HG02588 (cell line): ENCODE measurements around the gene R3HDM2.
"Not testable (repeated sequence)": the region's sequence is repeated elsewhere in the genome, so short reads cannot be mapped to it uniquely, and the experiment has no call there.

ENCODE experiments used
- ATAC-seq: cut with Tn5 transposase; IDR thresholded peaks from one replicate; pipeline ENCODE4 v1.9.1; 2021; ENCODE audit warnings: mild to moderate bottlenecking, moderate library complexity; ENCODE audit not compliant: unreplicated experiment

The R3HDM2 gene

GRCh38 chr12:57384478-57384877 lies 46.4 kb downstream of the R3HDM2 start:
- ATAC-seq: no peak

- ATAC-seq: no peak
These were observed 49.1 kb downstream of the R3HDM2 start for GRCh38 chr12:57381693-57382220.

GRCh38 chr12:57380300-57380699 lies 50.5 kb downstream of the R3HDM2 start:
- ATAC-seq: no peak

GRCh38 chr12:57377103-57377840 lies 53.6 kb downstream of the R3HDM2 start:
- ATAC-seq: no peak

GRCh38 chr12:57372233-57372632 lies 58.6 kb downstream of the R3HDM2 start:
- ATAC-seq: no peak

GRCh38 chr12:57370696-57371095 lies 60.1 kb downstream of the R3HDM2 start:
- no peak for ATAC-seq

GRCh38 chr12:57370072-57370471 lies 60.8 kb downstream of the R3HDM2 start:
- no peak for ATAC-seq

- no peak for ATAC-seq
These were observed 61.6 kb downstream of the R3HDM2 start for GRCh38 chr12:57369202-57369601.

- ATAC-seq: no peak
These were observed 62.3 kb downstream of the R3HDM2 start for GRCh38 chr12:57368349-57369095.

GRCh38 chr12:57367121-57367520 lies 63.7 kb downstream of the R3HDM2 start:
- no peak for ATAC-seq

- no peak for ATAC-seq
These were observed 64.5 kb downstream of the R3HDM2 start for GRCh38 chr12:57366315-57366714.

- ATAC-seq: not testable (repeated sequence)
These were observed 66.7 kb downstream of the R3HDM2 start for GRCh38 chr12:57364156-57364555.

- ATAC-seq: no peak
These were observed 70.4 kb downstream of the R3HDM2 start for GRCh38 chr12:57360468-57360867.

GRCh38 chr12:57358646-57359045 lies 72.2 kb downstream of the R3HDM2 start:
- ATAC-seq: no peak

GRCh38 chr12:57355734-57356133 lies 75.1 kb downstream of the R3HDM2 start:
- no peak for ATAC-seq

- ATAC-seq: no peak
These were observed 78.7 kb downstream of the R3HDM2 start for GRCh38 chr12:57352166-57352565.

- ATAC-seq: no peak
These were observed 83.6 kb downstream of the R3HDM2 start for GRCh38 chr12:57347284-57347683.

GRCh38 chr12:57343703-57344378 lies 87.0 kb downstream of the R3HDM2 start:
- ATAC-seq: no peak

GRCh38 chr12:57342207-57342691 lies 88.6 kb downstream of the R3HDM2 start:
- ATAC-seq: no peak

- ATAC-seq: no peak
These were observed 89.4 kb downstream of the R3HDM2 start for GRCh38 chr12:57341275-57341990.

GRCh38 chr12:57340104-57340503 lies 90.7 kb downstream of the R3HDM2 start:
- no peak for ATAC-seq
